H9 (cell line): ENCODE measurements around the gene PLD5. TPM values are rescaled to one million over a fixed set of nuclear protein-coding genes. Genes with fewer than 3 reads are reported as not detected.

Experiments used
- DNase-seq: peaks from one replicate; pipeline ENCODE4 v3.0.0-alpha.2; 2017
- H2AFZ ChIP-seq: one replicate; pipeline ENCODE4 v1.6.1; 2013; ENCODE audit warnings: mild to moderate bottlenecking, low read length, control low read depth, moderate library complexity
- H2AK5ac ChIP-seq: 2 replicates; pipeline ENCODE4 v1.6.1; 2013; ENCODE audit warnings: low read length, control low read depth, mixed read lengths; ENCODE audit not compliant: insufficient read length
- H2BK120ac ChIP-seq: one replicate; pipeline ENCODE4 v1.6.1; 2013; ENCODE audit warnings: low read depth, mild to moderate bottlenecking, low read length, control low read depth, inconsistent platforms; ENCODE audit not compliant: poor library complexity, severe bottlenecking
- H2BK12ac ChIP-seq: 2 replicates; pipeline ENCODE4 v1.6.1; 2013; ENCODE audit warnings: low read length, control low read depth, mixed read lengths, low read depth; ENCODE audit not compliant: insufficient read length
- H2BK15ac ChIP-seq: 2 replicates; pipeline ENCODE4 v1.6.1; 2013; ENCODE audit warnings: low read depth, low read length, control low read depth
- H2BK20ac ChIP-seq: one replicate; pipeline ENCODE4 v1.6.1; 2013; ENCODE audit warnings: low read depth, mild to moderate bottlenecking, low read length, control low read depth, inconsistent platforms; ENCODE audit not compliant: poor library complexity, severe bottlenecking
- H2BK5ac ChIP-seq: 2 replicates; pipeline ENCODE4 v1.6.1; 2013; ENCODE audit warnings: low read length, control low read depth, mixed read lengths; ENCODE audit not compliant: insufficient read length
- H3K14ac ChIP-seq: 2 replicates; pipeline ENCODE4 v1.6.1; 2013; ENCODE audit warnings: low read length, control low read depth; ENCODE audit not compliant: insufficient read depth
- H3K18ac ChIP-seq: 2 replicates; pipeline ENCODE4 v1.6.1; 2013; ENCODE audit warnings: low read depth, mild to moderate bottlenecking, mixed read lengths, low read length, control low read depth; ENCODE audit not compliant: insufficient read length
- H3K23ac ChIP-seq: 2 replicates; pipeline ENCODE4 v1.6.1; 2013; ENCODE audit warnings: low read length, control low read depth, mixed read lengths, low read depth; ENCODE audit not compliant: insufficient read length
- H3K23me2 ChIP-seq: 2 replicates; pipeline ENCODE4 v1.6.1; 2013; ENCODE audit warnings: low read depth, mild to moderate bottlenecking, mixed read lengths, low read length, control low read depth; ENCODE audit not compliant: insufficient read length, poor library complexity, severe bottlenecking
- H3K27ac ChIP-seq: 2 replicates; pipeline ENCODE4 v1.5.1; 2013; ENCODE audit warnings: low read length, control low read depth, mixed read lengths, low read depth; ENCODE audit not compliant: insufficient read length
- H3K27me3 ChIP-seq: 2 replicates; pipeline ENCODE4 v1.6.1; 2013; ENCODE audit warnings: low read length, control low read depth, inconsistent platforms; ENCODE audit not compliant: insufficient read depth
- H3K4ac ChIP-seq: 2 replicates; pipeline ENCODE4 v1.6.1; 2013; ENCODE audit warnings: low read depth, mild to moderate bottlenecking, control low read depth, inconsistent platforms, low read length, moderate library complexity
- H3K4me1 ChIP-seq: 2 replicates; pipeline ENCODE4 v1.6.1; 2013; ENCODE audit warnings: low read length, control low read depth, inconsistent platforms; ENCODE audit not compliant: insufficient read depth
- H3K4me2 ChIP-seq: 2 replicates; pipeline ENCODE4 v1.6.1; 2013; ENCODE audit warnings: low read length, control low read depth, mixed read lengths; ENCODE audit not compliant: insufficient read length, insufficient read depth
- H3K56ac ChIP-seq: 2 replicates; pipeline ENCODE4 v1.6.1; 2013; ENCODE audit warnings: low read depth, mild to moderate bottlenecking, mixed read lengths, low read length, control low read depth; ENCODE audit not compliant: insufficient read length
- H3K79me1 ChIP-seq: 2 replicates; pipeline ENCODE4 v1.6.1; 2013; ENCODE audit warnings: low read depth, mild to moderate bottlenecking, moderate library complexity, low read length, control low read depth, inconsistent platforms; ENCODE audit not compliant: insufficient read depth, poor library complexity, severe bottlenecking
- H3K79me2 ChIP-seq: 2 replicates; pipeline ENCODE4 v1.6.1; 2013; ENCODE audit warnings: low read length, control low read depth, inconsistent platforms; ENCODE audit not compliant: insufficient read depth
- H3K9ac ChIP-seq: 2 replicates; pipeline ENCODE4 v1.6.1; 2013; ENCODE audit warnings: low read length, control low read depth, mixed read lengths; ENCODE audit not compliant: insufficient read length; ENCODE audit errors: extremely low read depth
- H3K9me3 ChIP-seq: one replicate; pipeline ENCODE4 v1.6.1; 2013; ENCODE audit warnings: low read depth, low read length, inconsistent platforms; ENCODE audit not compliant: control insufficient read depth
- H3T11ph ChIP-seq: one replicate; pipeline ENCODE4 v1.6.1; 2013; ENCODE audit warnings: mild to moderate bottlenecking, low read length, control low read depth, inconsistent platforms
- H4K20me1 ChIP-seq: one replicate; pipeline ENCODE4 v1.6.1; 2013; ENCODE audit not compliant: control insufficient read depth, insufficient read length, insufficient read depth
- H4K5ac ChIP-seq: 2 replicates; pipeline ENCODE4 v1.6.1; 2013; ENCODE audit warnings: low read depth, mild to moderate bottlenecking, mixed read lengths, low read length, control low read depth; ENCODE audit not compliant: insufficient read length
- H4K8ac ChIP-seq: replicated peaks from 2 replicates; pipeline ENCODE4 v1.6.1; 2013; ENCODE audit warnings: low read length, control low read depth, mixed read lengths, low read depth; ENCODE audit not compliant: insufficient read length
- H4K91ac ChIP-seq: 2 replicates; pipeline ENCODE4 v1.6.1; 2013; ENCODE audit warnings: low read depth, mild to moderate bottlenecking, moderate library complexity, mixed read lengths, low read length, control low read depth; ENCODE audit not compliant: insufficient read length
- H3K27ac Mint-ChIP-seq, 3 experiments: 2 replicates in 2 of 3; 3 replicates in 1 of 3; pipeline ENCODE4 v1.8.0; 2020 to 2021; ENCODE audit warnings: mixed read lengths in 3 of 3, mild to moderate bottlenecking in 1 of 3, moderate library complexity in 1 of 3
- H3K27me3 Mint-ChIP-seq: 2 replicates; pipeline ENCODE4 v1.8.0; 2021; ENCODE audit warnings: low read depth, mild to moderate bottlenecking, moderate library complexity, mixed read lengths
- H3K36me3 Mint-ChIP-seq, 3 experiments: 2 replicates in 2 of 3; 3 replicates in 1 of 3; pipeline ENCODE4 v1.8.0; 2020 to 2021; ENCODE audit warnings: low read depth in 3 of 3, mixed read lengths in 3 of 3; ENCODE audit not compliant: insufficient read depth in 1 of 3
- H3K4me1 Mint-ChIP-seq, 2 experiments: 2 replicates each; pipeline ENCODE4 v1.8.0; 2020; ENCODE audit warnings: mixed read lengths in 2 of 2
- H3K4me3 Mint-ChIP-seq, 2 experiments: 2 replicates in 1 of 2; 3 replicates in 1 of 2; pipeline ENCODE4 v1.8.0; 2020 to 2021; ENCODE audit warnings: mild to moderate bottlenecking in 2 of 2, mixed read lengths in 2 of 2, moderate library complexity in 1 of 2
- H3K9me3 Mint-ChIP-seq, 2 experiments: 2 replicates in 1 of 2; 3 replicates in 1 of 2; pipeline ENCODE4 v1.8.0; 2020; ENCODE audit warnings: mild to moderate bottlenecking in 2 of 2, mixed read lengths in 2 of 2, moderate library complexity in 1 of 2
- CTCF ChIP-seq: fragments of 200-600 bp; sonication (generic); conservative IDR thresholded peaks from 3 replicates; pipeline ENCODE4 v1.8.0; 2021; ENCODE audit warnings: antibody characterized with exemption, mild to moderate bottlenecking
- WGBS: extraction: QIAGEN DNeasy Blood & Tissue Kit; methylation state at CpG from one replicate; pipeline ENCODE4 v1.1.7; 2013; ENCODE audit warnings: missing lambda C conversion rate, low lambda C conversion rate, mixed read lengths; ENCODE audit not compliant: insufficient read length; ENCODE audit errors: extremely low coverage; 5-methylcytosine and 5-hydroxymethylcytosine counted together
- total RNA-seq: library from RNA; stranded (reverse); gene quantifications from 2 replicates; pipeline ENCODE4 v1.2.1, GENCODE V29; 2021

The PLD5 gene
- total RNA-seq, 1 experiment from 2014 or later: 5.2 TPM

DNA sequence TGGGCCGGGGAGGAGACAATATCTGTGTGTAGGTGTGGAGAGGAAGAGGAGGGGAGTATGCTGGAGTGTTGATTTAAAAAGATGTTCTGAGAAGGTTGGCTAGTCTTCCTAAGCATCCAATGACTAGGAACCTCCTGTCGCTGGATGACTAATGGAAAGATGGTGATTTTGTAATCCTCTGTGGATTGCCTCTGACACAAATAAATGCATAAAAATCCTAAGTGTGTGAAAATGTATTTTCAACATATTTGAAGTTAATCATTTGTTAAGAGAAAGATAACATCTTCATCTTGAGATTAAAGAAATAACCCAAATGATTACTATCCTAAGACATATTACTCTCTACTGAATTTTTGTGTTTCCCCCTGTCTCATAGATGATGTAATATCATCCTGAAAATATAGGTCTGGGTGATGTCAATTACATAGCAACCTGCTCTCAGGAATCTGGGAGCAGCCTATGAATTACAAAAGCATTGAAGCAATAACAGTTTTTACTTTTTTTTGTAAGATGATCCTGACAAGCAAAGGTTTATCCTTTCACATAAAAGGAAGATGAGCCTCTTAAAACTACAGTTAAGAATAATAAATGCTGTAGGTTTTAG, 305.1 kb downstream of the PLD5 start:
- H4K5ac ChIP-seq: no peak overlapping the region
- no peak overlapping the region for H4K91ac ChIP-seq
- H3K14ac ChIP-seq: no peak overlapping the region
- H3T11ph ChIP-seq: no peak overlapping the region
- no peak overlapping the region for H3K18ac ChIP-seq
- peaks cover 31 to 45% (median 32%) of the 10 kb centered on the region in 3 experiments for H3K36me3 Mint-ChIP-seq
- H3K27ac Mint-ChIP-seq: no peak overlapping the region
- no peaks in the 10 kb centered on the region; the same call in 1 of the 2 replicates for H3K4me1 ChIP-seq
- H3K79me1 ChIP-seq: no peaks in the 10 kb centered on the region
- H3K27me3 Mint-ChIP-seq: peaks cover 16% of the 10 kb centered on the region
- 100% methylated on average over 1 of the region's 2 CpGs for WGBS
- no peak overlapping the region for H2AK5ac ChIP-seq
- peaks cover 11 to 16% of the 10 kb centered on the region in 2 experiments for H3K4me1 Mint-ChIP-seq
- TF ChIP-seq CTCF: no peak
- no peaks in the 10 kb centered on the region for H3K79me2 ChIP-seq
- no peaks in the 10 kb centered on the region for H3K23me2 ChIP-seq
- H4K20me1 ChIP-seq: no peaks in the 10 kb centered on the region
- no peak overlapping the region for H2BK20ac ChIP-seq
- H4K8ac ChIP-seq: no peak overlapping the region
- no peak overlapping the region for H2AFZ ChIP-seq
- no peak overlapping the region for H3K4me3 Mint-ChIP-seq
- H3K27ac ChIP-seq: no peak overlapping the region
- no peak overlapping the region for H3K4me2 ChIP-seq
- peaks cover 37 to 48% of the 10 kb centered on the region in 2 experiments for H3K9me3 Mint-ChIP-seq
- no peak overlapping the region for H3K23ac ChIP-seq
- H3K56ac ChIP-seq: no peak overlapping the region
- no peaks in the 10 kb centered on the region for H3K9me3 ChIP-seq
- no peaks in the 10 kb centered on the region for H3K27me3 ChIP-seq
- H2BK12ac ChIP-seq: no peak overlapping the region
- no peak overlapping the region for H2BK120ac ChIP-seq
- no peak for DNase-seq
- no peak overlapping the region for H2BK15ac ChIP-seq
- H3K4ac ChIP-seq: no peak overlapping the region
- no peak overlapping the region for H3K9ac ChIP-seq
- H2BK5ac ChIP-seq: no peak overlapping the region
